Body of pancreas (tissue), 4 donors: ENCODE data around the gene PAPPA2. TPM values are rescaled to one million over a fixed set of nuclear protein-coding genes. Genes with fewer than 3 reads are reported as not detected.

Experiments
- ATAC-seq: fragments of 150-250 bp; one replicate; pipeline ENCODE4 v1.9.1; 2016
- DNase-seq, 4 donors: peaks; one replicate each; pipeline ENCODE4 v3.0.0-alpha.2; 2019
- H3K27ac ChIP-seq, 4 donors: fragments of 200-600 bp; sonication (generic); 1 replicate in 3 of 4; 2 replicates in 1 of 4; pipeline versions ENCODE4 v1.5.1 to v1.6.1; 2016 to 2019; ENCODE audit warnings: mild to moderate bottlenecking in 1 of 4, mixed read lengths in 1 of 4, moderate library complexity in 1 of 4
- H3K27me3 ChIP-seq, 2 donors: fragments of 200-600 bp; sonication (generic); one replicate each; pipeline ENCODE4 v1.6.0; 2016; ENCODE audit warnings: mild to moderate bottlenecking in 1 of 2
- H3K36me3 ChIP-seq, 2 donors: fragments of 200-600 bp; sonication (generic); replicated peaks in 1 of 2; 2 replicates each; pipeline ENCODE4 v1.5.1; 2016; ENCODE audit warnings: low read depth in 2 of 2; ENCODE audit not compliant: insufficient read depth in 1 of 2
- H3K4me1 ChIP-seq: fragments of 200-600 bp; sonication (generic); one replicate; pipeline ENCODE4 v1.6.0; 2016
- H3K4me3 ChIP-seq, 2 donors: fragments of 200-600 bp; sonication (generic); 1 replicate in 1 of 2; 2 replicates in 1 of 2; pipeline ENCODE4 v1.5.1; 2016 to 2019
- H3K9me3 ChIP-seq, 3 donors: fragments of 200-600 bp; sonication (generic); 1 replicate in 2 of 3; 2 replicates in 1 of 3; pipeline ENCODE4 v1.5.1; 2016
- POLR2A ChIP-seq, 3 donors: fragments of 450-650 bp; IDR thresholded peaks; one replicate each; pipeline ENCODE4 v1.6.1; 2016; ENCODE audit warnings: antibody characterized with exemption in 3 of 3, mild to moderate bottlenecking in 2 of 3
- WGBS, 2 donors: methylation state at CpG; one replicate each; pipeline ENCODE4 v1.1.5; 2017; 5-methylcytosine and 5-hydroxymethylcytosine counted together
- intact Hi-C: fragments of 100-400 bp; cut with DNase I; formaldehyde crosslinking; loops from one replicate; pipeline ENCODE4 v1.15.1; 2023
- total RNA-seq, 2 donors: library from RNA; depleted of rRNA; stranded (reverse); fragments of >200 nt; gene quantifications; one replicate each; pipeline ENCODE4 v1.1.0, GENCODE V29; 2016
- TF ChIP-seq, protein P1 (sequence below), 7 experiments: fragments of 450-650 bp in 4 of 7; fragments of 200-600 bp in 3 of 7; sonication (generic) in 3 of 7; IDR thresholded peaks; one replicate each; pipeline ENCODE4 v1.5.1; 2016 to 2019; ENCODE audit warnings: antibody characterized with exemption in 7 of 7

Gene PAPPA2
- total RNA-seq, 2 donors from 2014 or later: under 0.01 to 5.4 TPM

DNA sequence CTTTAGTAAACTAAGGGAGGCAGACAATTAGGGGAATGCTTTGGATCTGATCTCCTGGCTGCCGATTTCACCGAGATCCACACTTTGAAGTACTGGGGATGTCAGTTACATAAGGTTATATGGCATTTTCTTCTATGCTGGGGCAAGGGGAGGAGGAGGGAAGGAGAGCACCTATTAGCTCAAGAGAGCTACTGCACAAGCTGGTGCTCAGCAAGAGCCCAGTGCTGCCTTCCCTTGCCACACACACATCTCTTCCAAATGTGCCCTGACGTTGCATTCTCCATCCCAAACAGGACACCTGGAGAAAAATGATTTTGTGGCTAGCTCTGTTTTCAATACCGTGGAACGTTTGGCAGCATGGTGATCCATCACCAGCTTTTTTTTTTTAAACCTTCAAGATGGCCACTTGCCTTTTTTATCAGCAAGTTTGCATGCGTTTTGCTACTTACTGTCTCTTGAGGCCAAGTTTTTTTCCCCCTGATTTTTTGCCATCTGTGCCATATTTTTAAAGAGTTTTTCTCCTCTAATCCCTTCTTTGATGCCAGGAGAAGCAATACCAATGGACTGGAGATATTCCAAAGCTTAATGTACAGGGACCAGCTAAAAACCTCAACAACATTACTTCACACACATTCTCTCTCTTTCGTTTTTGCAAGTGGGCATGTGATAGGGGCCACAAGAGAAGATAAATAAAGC is 66.6 kb downstream of the PAPPA2 start:
- Histone ChIP-seq H3K4me1 (no peaks in the 10 kb centered on the region), H3K27ac (no peak overlapping the region), H3K4me3 (no peak overlapping the region), H3K36me3 (no peaks in the 10 kb centered on the region), H3K27me3 (no peaks in the 10 kb centered on the region), H3K9me3 (no peaks in the 10 kb centered on the region)
- no peak for ATAC-seq
- TF ChIP-seq POLR2A (IDR thresholded peaks at IDR 0.05): no peak
- TF ChIP-seq, protein P1, sequence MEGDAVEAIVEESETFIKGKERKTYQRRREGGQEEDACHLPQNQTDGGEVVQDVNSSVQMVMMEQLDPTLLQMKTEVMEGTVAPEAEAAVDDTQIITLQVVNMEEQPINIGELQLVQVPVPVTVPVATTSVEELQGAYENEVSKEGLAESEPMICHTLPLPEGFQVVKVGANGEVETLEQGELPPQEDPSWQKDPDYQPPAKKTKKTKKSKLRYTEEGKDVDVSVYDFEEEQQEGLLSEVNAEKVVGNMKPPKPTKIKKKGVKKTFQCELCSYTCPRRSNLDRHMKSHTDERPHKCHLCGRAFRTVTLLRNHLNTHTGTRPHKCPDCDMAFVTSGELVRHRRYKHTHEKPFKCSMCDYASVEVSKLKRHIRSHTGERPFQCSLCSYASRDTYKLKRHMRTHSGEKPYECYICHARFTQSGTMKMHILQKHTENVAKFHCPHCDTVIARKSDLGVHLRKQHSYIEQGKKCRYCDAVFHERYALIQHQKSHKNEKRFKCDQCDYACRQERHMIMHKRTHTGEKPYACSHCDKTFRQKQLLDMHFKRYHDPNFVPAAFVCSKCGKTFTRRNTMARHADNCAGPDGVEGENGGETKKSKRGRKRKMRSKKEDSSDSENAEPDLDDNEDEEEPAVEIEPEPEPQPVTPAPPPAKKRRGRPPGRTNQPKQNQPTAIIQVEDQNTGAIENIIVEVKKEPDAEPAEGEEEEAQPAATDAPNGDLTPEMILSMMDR (IDR thresholded peaks at IDR 0.05): no peak
- DNase-seq: no peak
- WGBS, 2 donors: 62 to 67% methylated on average over 7 of the region's 7 CpGs
- intact Hi-C loops: no loop called here

DNA sequence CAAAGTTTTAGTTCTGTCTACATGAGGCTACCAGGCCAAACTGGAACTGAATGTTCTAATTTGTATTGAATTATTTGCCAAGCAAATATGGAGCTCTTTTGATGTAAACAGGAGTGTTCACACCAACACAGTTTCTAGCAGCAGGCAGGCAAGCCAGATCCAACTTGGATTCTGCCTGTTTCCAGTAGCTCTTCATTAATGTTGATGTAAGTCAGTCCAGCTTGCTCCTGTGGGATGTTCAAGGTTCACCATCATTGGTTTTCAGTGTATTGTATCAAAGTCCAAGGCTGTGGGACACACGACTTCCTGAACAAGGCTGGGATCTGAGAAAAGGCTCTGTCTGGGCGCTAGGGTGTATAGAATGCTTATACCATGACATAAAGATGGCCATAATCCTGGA is 68.1 kb downstream of the PAPPA2 start:
- no peak overlapping the region for H3K4me3 ChIP-seq
- H3K27me3 ChIP-seq: no peaks in the 10 kb centered on the region
- H3K36me3 ChIP-seq: no peaks in the 10 kb centered on the region
- no peak for TF ChIP-seq POLR2A (IDR thresholded peaks at IDR 0.05)
- TF ChIP-seq, protein P1 (IDR thresholded peaks at IDR 0.05): no peak
- H3K4me1 ChIP-seq: no peaks in the 10 kb centered on the region
- peak overlapping the region in 1 of 4 donors; percentile 65 for H3K27ac ChIP-seq
- DNase-seq: peak in 1 of 4 donors; percentile 49
- intact Hi-C loops: no loop called here
- WGBS, 2 donors: 71 to 82% methylated on average over 2 of the region's 2 CpGs
- ATAC-seq: no peak
- no peaks in the 10 kb centered on the region for H3K9me3 ChIP-seq

DNA sequence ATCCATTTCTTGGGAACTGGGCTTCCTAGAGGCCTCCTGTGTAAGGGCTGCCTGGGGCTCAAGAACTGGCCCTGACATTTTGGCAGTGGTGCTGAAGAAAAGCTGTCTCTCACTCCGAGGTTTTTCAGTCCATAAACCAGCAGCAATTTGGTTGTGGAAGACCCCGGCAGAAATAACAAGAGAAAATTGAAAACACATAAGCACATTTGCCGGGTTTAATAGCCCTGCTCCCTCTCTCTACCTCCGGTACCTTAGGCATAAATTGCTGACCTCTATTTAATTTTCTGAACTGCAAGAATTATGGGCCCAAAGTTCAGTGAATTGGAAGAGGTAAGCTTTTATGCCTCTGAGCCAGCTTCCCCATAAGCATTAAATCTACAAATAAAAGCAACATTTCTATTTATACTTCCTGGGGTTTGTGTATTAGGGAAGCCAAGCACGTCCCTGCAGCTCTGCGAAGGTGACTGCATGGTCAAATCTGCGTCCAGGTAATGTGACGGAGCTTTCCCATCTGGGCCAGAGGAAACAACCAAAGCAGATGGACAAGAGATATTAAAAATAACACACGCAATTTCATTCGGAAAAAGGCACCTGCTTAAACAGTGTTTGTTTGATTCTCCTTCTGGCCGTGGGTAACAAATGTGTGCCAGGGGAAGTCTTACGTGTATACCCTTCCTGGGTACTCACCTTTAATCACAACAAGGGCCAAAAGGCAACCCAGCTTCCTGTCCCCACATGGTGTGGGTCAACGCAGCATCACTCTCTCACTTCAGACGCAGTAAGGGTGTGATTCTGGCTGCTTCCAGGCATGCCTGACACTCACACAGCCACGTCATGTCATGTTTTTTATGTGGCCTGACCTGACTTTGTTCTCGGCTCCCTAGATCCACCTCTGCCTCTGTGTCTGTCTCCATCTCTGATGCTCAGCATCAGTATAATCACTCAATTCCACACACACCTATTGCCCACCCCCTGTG is 69.2 kb downstream of the PAPPA2 start:
- 68 to 71% methylated on average over 16 of the region's 16 CpGs for WGBS, 2 donors
- Histone ChIP-seq H3K9me3 (no peaks in the 10 kb centered on the region), H3K4me1 (no peaks in the 10 kb centered on the region), H3K36me3 (no peaks in the 10 kb centered on the region), H3K4me3 (no peak overlapping the region), H3K27ac (peak overlapping the region in 1 of 4 donors; percentile 65), H3K27me3 (no peaks in the 10 kb centered on the region)
- DNase-seq: peak in 3 of 4 donors; percentile 29 to 54 (median 41)
- peak; percentile 27 for ATAC-seq
- TF ChIP-seq POLR2A (IDR thresholded peaks at IDR 0.05): peak in 1 of 3 donors; percentile 7
- TF ChIP-seq, protein P1 (IDR thresholded peaks at IDR 0.05): no peak
- intact Hi-C loops: no loop called here

DNA sequence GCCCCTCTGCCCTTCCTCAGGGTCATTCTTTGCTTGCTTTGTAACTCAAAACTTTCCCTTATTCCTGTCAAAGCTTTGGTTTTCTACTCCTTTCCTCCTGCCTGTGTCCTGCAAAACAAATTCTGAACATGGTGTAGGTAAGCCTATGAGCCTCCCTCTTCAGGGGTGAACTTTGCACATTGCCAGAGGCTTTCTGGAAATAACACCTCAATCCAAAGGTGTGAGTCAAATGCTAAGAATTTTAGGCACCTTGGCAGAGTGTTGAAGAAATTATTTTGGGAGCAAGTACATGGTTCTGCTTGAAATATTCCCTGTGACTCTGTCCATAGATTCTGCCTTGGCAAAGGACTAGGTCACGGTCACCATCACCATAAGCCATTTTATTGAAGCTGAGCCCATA is 70.0 kb downstream of the PAPPA2 start:
- peak overlapping the region in 1 of 4 donors; percentile 65 for H3K27ac ChIP-seq

More for the DNA sequence above, 70.0 kb downstream of the PAPPA2 start:
- no peak for DNase-seq
- TF ChIP-seq, protein P1 (IDR thresholded peaks at IDR 0.05): no peak
- TF ChIP-seq POLR2A (IDR thresholded peaks at IDR 0.05): no peak
- H3K4me3 ChIP-seq: no peak overlapping the region
- H3K9me3 ChIP-seq: no peaks in the 10 kb centered on the region
- H3K27me3 ChIP-seq: no peaks in the 10 kb centered on the region
- 90 to 100% methylated on average over 1 of the region's 1 CpG for WGBS, 2 donors
- ATAC-seq: no peak
- no peaks in the 10 kb centered on the region for H3K36me3 ChIP-seq
- no peaks in the 10 kb centered on the region for H3K4me1 ChIP-seq
- intact Hi-C loops: no loop called here
